GM23248 (cell line): ENCODE data around the gene S100B. TPM values are rescaled to one million over a fixed set of nuclear protein-coding genes. Genes with fewer than 3 reads are reported as not detected.
"Not testable (repeated sequence)": the region's sequence is repeated elsewhere in the genome, so short reads cannot be mapped to it uniquely, and the experiment has no call there.

Source experiments
- DNase-seq: peaks from one replicate; pipeline ENCODE4 v3.0.0-alpha.2; 2015
- H2AFZ ChIP-seq: fragments of 200-600 bp; sonication (generic); 2 replicates; pipeline ENCODE4 v1.6.1; 2016; ENCODE audit warnings: antibody characterized with exemption
- H3F3A ChIP-seq: fragments of 200-600 bp; sonication (generic); 2 replicates; pipeline ENCODE4 v1.6.1; 2016; ENCODE audit warnings: mild to moderate bottlenecking, antibody characterized with exemption, mixed run types; ENCODE audit not compliant: insufficient read depth
- H3K27ac ChIP-seq: fragments of 200-600 bp; sonication (generic); 2 replicates; pipeline ENCODE4 v1.5.1; 2016; ENCODE audit warnings: mild to moderate bottlenecking
- H3K27me3 ChIP-seq: fragments of 200-600 bp; sonication (generic); replicated peaks from 2 replicates; pipeline ENCODE4 v1.6.1; 2016; ENCODE audit warnings: mild to moderate bottlenecking; ENCODE audit not compliant: insufficient read depth
- H3K36me3 ChIP-seq: fragments of 200-600 bp; sonication (generic); 2 replicates; pipeline ENCODE4 v1.6.1; 2016; ENCODE audit warnings: low read depth, mild to moderate bottlenecking
- H3K4me1 ChIP-seq: fragments of 200-600 bp; sonication (generic); 2 replicates; pipeline ENCODE4 v1.6.1; 2016; ENCODE audit warnings: mild to moderate bottlenecking; ENCODE audit not compliant: insufficient read depth
- H3K4me2 ChIP-seq: fragments of 200-600 bp; sonication (generic); one replicate; pipeline ENCODE4 v1.6.1; 2016; ENCODE audit warnings: mild to moderate bottlenecking; ENCODE audit not compliant: unreplicated experiment
- H3K4me3 ChIP-seq: fragments of 200-600 bp; sonication (generic); 2 replicates; pipeline ENCODE4 v1.5.1; 2016; ENCODE audit warnings: mild to moderate bottlenecking
- H3K79me2 ChIP-seq: fragments of 200-600 bp; sonication (generic); 2 replicates; pipeline ENCODE4 v1.6.1; 2016; ENCODE audit warnings: mild to moderate bottlenecking; ENCODE audit not compliant: insufficient read depth
- H3K9ac ChIP-seq: fragments of 200-600 bp; sonication (generic); 2 replicates; pipeline ENCODE4 v1.6.1; 2016; ENCODE audit warnings: mild to moderate bottlenecking
- H3K9me2 ChIP-seq: fragments of 200-600 bp; sonication (generic); 2 replicates; pipeline ENCODE4 v1.6.1; 2016; ENCODE audit warnings: mixed run types, mild to moderate bottlenecking, moderate library complexity; ENCODE audit not compliant: insufficient read depth
- H3K9me3 ChIP-seq: fragments of 200-600 bp; sonication (generic); one replicate; pipeline ENCODE4 v1.6.1; 2017; ENCODE audit warnings: low read depth
- H4K20me1 ChIP-seq: fragments of 200-600 bp; sonication (generic); 2 replicates; pipeline ENCODE4 v1.6.0; 2016; ENCODE audit not compliant: insufficient read depth
- EZH2 ChIP-seq: fragments of 200-600 bp; sonication (generic); IDR thresholded peaks from 2 replicates; pipeline ENCODE4 v1.6.1; 2018; ENCODE audit warnings: antibody characterized with exemption, mild to moderate bottlenecking; ENCODE audit not compliant: insufficient read depth, poor library complexity, severe bottlenecking
- EZH2phosphoT487 ChIP-seq: fragments of 200-600 bp; sonication (generic); IDR thresholded peaks from 2 replicates; pipeline ENCODE4 v1.6.1; 2018; ENCODE audit warnings: antibody characterized with exemption, moderate library complexity, mild to moderate bottlenecking, low read depth; ENCODE audit not compliant: insufficient read depth
- WGBS, 2 experiments: methylation state at CpG; one replicate each; pipeline ENCODE4 v1.1.6; 2015 to 2017; ENCODE audit warnings: low lambda C conversion rate in 2 of 2, low coverage in 1 of 2; ENCODE audit errors: missing lambda C conversion rate in 2 of 2; 5-methylcytosine and 5-hydroxymethylcytosine counted together
- in situ Hi-C: fragments of 300-500 bp; cut with MboI; formaldehyde crosslinking; loops from 2 replicates; pipeline ENCODE4 v1.15.0; 2020
- polyA plus RNA-seq: library from polyadenylated mRNA; unstranded; fragments of >200 nt; fragmentation: Nextera tagmentation; extraction: Ambion mirVana; gene quantifications from 2 replicates; pipeline ENCODE4 v1.2.1, GENCODE V29; 2016
- total RNA-seq: library from RNA; depleted of rRNA; stranded (reverse); fragments of >200 nt; shearing (Covaris generic); gene quantifications from 2 replicates; pipeline ENCODE4 v1.2.3, GENCODE V29; 2014

The S100B gene
- total and polyA plus RNA-seq, 2 experiments from 2014 or later = not detected

DNA sequence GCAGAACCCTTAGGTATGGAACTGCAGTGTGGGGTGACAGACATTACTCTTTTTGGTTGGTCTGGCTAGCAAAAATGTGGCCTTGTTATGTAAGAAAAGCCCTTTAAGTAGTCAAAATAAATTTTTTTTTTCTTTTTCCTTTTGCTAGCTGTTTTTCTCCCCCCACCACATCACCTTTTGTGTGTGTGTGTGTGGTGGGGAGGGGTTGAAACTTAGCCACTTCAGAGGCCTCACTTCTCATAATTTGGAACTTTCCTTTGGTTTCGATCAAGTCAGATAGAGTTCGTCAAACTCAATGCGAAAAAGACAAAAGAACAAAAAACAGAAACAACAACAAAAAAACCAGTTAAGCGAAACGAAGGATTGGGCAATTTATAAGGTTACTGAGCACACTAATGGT is 28.7 kb upstream of the S100B start:
- Histone ChIP-seq H3K79me2 (peaks cover 31% of the 10 kb centered on the region), H3K9me3 (no peaks in the 10 kb centered on the region), H3F3A (peaks cover 17% of the 10 kb centered on the region; the same call in 1 of the 2 replicates), H3K4me1 (peaks cover 31% of the 10 kb centered on the region), H3K4me2 (no peak overlapping the region), H3K36me3 (no peaks in the 10 kb centered on the region), H4K20me1 (no peaks in the 10 kb centered on the region), H2AFZ (0 out of 2 replicates have a peak overlapping the region, but pooled peaks have one; percentile 97), H3K27me3 (no peaks in the 10 kb centered on the region), H3K27ac (no peak overlapping the region), H3K9me2 (no peaks in the 10 kb centered on the region), H3K9ac (no peak overlapping the region), H3K4me3 (no peak overlapping the region)
- no peak for DNase-seq
- in situ Hi-C loops = no loop called here
- TF ChIP-seq EZH2phosphoT487 (no peak), EZH2 (no peak)
- WGBS, 2 experiments = 94 to 95% methylated on average over 5 of the region's 5 CpGs

DNA sequence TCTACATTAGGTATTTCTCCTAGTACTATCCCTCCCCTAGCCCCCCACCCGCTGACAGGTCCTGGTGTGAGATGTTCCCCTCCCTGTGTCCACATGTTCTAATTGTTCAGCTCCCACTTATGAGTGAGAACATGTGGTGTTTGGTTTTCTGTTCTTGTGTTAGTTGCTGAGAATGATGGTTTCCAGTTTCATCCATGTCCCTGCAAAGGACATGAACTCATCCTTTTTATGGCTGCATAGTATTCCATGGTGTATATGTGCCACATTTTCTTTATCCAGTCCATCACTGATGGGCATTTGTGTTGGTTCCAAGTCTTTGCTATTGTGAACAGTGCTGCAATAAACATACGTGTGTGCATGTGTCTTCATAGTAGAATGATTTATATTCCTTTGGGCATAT is 26.0 kb upstream of the S100B start:
- in situ Hi-C loops, H3K27me3 ChIP-seq, H3K4me1 ChIP-seq, H3K4me2 ChIP-seq, H3K9me2 ChIP-seq, H3K79me2 ChIP-seq, H3K9me3 ChIP-seq, H3K36me3 ChIP-seq, H4K20me1 ChIP-seq, H3K9ac ChIP-seq, H2AFZ ChIP-seq, H3K4me3 ChIP-seq, H3F3A ChIP-seq, H3K27ac ChIP-seq, DNase-seq: not testable (repeated sequence)
- WGBS, 2 experiments = 65 to 79% methylated on average over 2 of the region's 2 CpGs

DNA sequence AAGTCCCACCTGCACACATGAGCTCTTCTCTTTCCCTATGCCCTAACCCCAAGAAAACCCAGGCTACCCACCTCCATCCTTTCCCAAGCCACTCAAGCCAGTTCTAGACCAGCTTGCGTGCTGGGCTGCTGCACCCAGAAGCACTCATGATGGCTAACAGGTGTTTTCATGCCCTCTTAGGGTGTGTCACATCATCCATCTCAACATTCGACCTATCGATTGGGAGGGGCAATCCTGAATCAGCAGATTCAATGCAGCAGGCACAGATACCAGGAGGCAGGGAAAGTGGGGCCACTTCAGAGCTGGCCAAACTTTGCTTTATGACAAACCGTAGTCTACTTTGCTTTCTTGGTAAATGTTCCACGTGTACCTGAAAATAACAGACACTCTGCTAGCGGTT is 24.0 kb upstream of the S100B start:
- no peak overlapping the region for H2AFZ ChIP-seq
- no peaks in the 10 kb centered on the region for H3K27me3 ChIP-seq
- H3K4me3 ChIP-seq = no peak overlapping the region
- no peak overlapping the region for H3K4me2 ChIP-seq
- H3K27ac ChIP-seq = no peak overlapping the region
- H3K9me2 ChIP-seq = no peaks in the 10 kb centered on the region
- H3K9me3 ChIP-seq = no peaks in the 10 kb centered on the region
- no peak for DNase-seq
- H3K79me2 ChIP-seq = no peaks in the 10 kb centered on the region
- no peaks in the 10 kb centered on the region for H4K20me1 ChIP-seq
- WGBS, 2 experiments = 65 to 67% methylated on average over 6 of the region's 6 CpGs
- H3K9ac ChIP-seq = no peak overlapping the region
- H3F3A ChIP-seq = no peaks in the 10 kb centered on the region
- TF ChIP-seq EZH2 (no peak), EZH2phosphoT487 (no peak)
- no peaks in the 10 kb centered on the region for H3K36me3 ChIP-seq
- H3K4me1 ChIP-seq = no peaks in the 10 kb centered on the region
- in situ Hi-C loops = no loop called here

DNA sequence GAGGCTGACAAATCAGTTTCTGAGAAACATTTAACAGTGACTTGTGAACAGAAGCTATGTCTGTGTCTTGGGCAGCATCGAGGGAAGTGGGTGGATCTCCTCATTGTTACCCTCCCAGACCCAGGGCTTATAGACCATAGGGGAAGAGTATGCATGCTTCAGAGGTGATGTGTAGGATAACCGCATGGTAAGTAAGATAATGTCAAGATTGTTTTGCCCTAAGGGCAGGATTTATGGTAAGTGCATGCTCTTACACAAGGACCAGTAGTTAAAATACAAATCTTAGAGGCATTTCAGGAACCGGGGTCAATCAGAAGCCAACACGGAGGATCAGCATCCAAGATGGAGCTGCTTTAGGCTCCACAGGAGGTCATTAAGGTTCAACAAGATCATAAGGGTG is 22.8 kb upstream of the S100B start:
- Histone ChIP-seq H3K4me2 (no peak overlapping the region), H4K20me1 (no peaks in the 10 kb centered on the region), H3K79me2 (no peaks in the 10 kb centered on the region), H3K4me3 (no peak overlapping the region), H3K36me3 (no peaks in the 10 kb centered on the region), H3F3A (no peaks in the 10 kb centered on the region), H2AFZ (no peak overlapping the region), H3K9ac (no peak overlapping the region), H3K27me3 (no peaks in the 10 kb centered on the region), H3K9me2 (no peaks in the 10 kb centered on the region), H3K4me1 (no peaks in the 10 kb centered on the region), H3K27ac (no peak overlapping the region), H3K9me3 (no peaks in the 10 kb centered on the region)
- no peak for DNase-seq
- TF ChIP-seq EZH2phosphoT487 = no peak
- 68 to 74% methylated on average over 4 of the region's 4 CpGs for WGBS, 2 experiments
- in situ Hi-C loops = no loop called here

DNA sequence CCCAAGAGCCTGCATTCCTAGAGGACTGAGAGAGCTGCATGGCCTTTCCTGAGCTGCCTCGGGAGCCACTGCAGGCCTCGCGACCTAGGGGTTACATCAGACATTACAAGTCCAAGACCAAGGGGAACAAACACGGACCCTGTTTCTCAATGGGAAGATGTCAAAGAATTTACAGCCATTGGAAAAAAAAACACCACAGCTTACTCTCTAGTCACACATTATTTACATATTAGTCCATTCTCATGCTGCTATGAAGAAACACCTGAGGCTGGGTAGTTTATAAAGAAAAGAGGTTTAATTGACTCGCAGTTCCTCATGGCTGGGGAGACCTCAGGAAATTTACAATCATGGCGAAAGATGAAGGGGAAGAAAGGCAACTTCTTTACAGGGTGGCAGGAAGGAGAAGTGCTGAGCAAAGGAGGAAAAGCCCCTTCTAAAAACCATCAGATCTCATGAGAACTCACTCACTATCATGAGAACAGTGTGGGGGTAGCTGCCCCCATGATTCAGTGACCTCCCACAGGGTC is 22.2 kb upstream of the S100B start:
- H3K4me2 ChIP-seq = no peak overlapping the region
- TF ChIP-seq EZH2phosphoT487 = no peak
- TF ChIP-seq EZH2 = no peak
- no peaks in the 10 kb centered on the region for H3K27me3 ChIP-seq
- no peak overlapping the region for H3K9ac ChIP-seq
- no peaks in the 10 kb centered on the region for H3K79me2 ChIP-seq
- no peaks in the 10 kb centered on the region for H3K9me2 ChIP-seq
- in situ Hi-C loops = no loop called here
- WGBS, 2 experiments = 63 to 71% methylated on average over 6 of the region's 6 CpGs
- no peak overlapping the region for H3K4me3 ChIP-seq
- H4K20me1 ChIP-seq = no peaks in the 10 kb centered on the region
- no peak for DNase-seq
- no peaks in the 10 kb centered on the region for H3F3A ChIP-seq
- no peaks in the 10 kb centered on the region for H3K4me1 ChIP-seq
- no peak overlapping the region for H2AFZ ChIP-seq
- H3K27ac ChIP-seq = no peak overlapping the region
- no peaks in the 10 kb centered on the region for H3K36me3 ChIP-seq
- H3K9me3 ChIP-seq = no peaks in the 10 kb centered on the region
